Ishikawa (cell line): ENCODE measurements around the gene DMRTB1.

ENCODE experiments used
- CEBPB ChIP-seq: IDR thresholded peaks from 2 replicates; pipeline ENCODE4 v1.6.1; 2012
- CREB1 ChIP-seq: IDR thresholded peaks from 2 replicates; pipeline ENCODE4 v1.6.1; 2012; ENCODE audit warnings: low read depth
- EGR1 ChIP-seq: IDR thresholded peaks from 2 replicates; pipeline ENCODE4 v1.6.1; 2012
- EP300 ChIP-seq: IDR thresholded peaks from 2 replicates; pipeline ENCODE4 v1.6.1; 2012; ENCODE audit warnings: borderline replicate concordance
- FOXM1 ChIP-seq: IDR thresholded peaks from 2 replicates; pipeline ENCODE4 v1.6.1; 2012; ENCODE audit warnings: low read depth, borderline replicate concordance
- NFIC ChIP-seq: IDR thresholded peaks from 2 replicates; pipeline ENCODE4 v1.6.1; 2012
- RAD21 ChIP-seq: IDR thresholded peaks from 2 replicates; pipeline ENCODE4 v1.6.1; 2012; ENCODE audit warnings: low read depth
- TAF1 ChIP-seq: IDR thresholded peaks from 2 replicates; pipeline ENCODE4 v1.6.1; 2012; ENCODE audit warnings: low read depth, mild to moderate bottlenecking
- TCF12 ChIP-seq: IDR thresholded peaks from 2 replicates; pipeline ENCODE4 v1.6.1; 2012; ENCODE audit warnings: low read depth
- TEAD4 ChIP-seq: IDR thresholded peaks from 2 replicates; pipeline ENCODE4 v1.6.1; 2012
- YY1 ChIP-seq: IDR thresholded peaks from 2 replicates; pipeline ENCODE4 v1.6.1; 2012; ENCODE audit warnings: low read depth
- ZBTB7A ChIP-seq: IDR thresholded peaks from 2 replicates; pipeline ENCODE4 v1.6.1; 2012; ENCODE audit warnings: low read depth
- TF ChIP-seq, protein P1 (sequence below): IDR thresholded peaks from 2 replicates; pipeline ENCODE4 v1.6.1; 2012; ENCODE audit warnings: low read depth, mild to moderate bottlenecking
- TF ChIP-seq, protein P2 (sequence below): IDR thresholded peaks from 2 replicates; pipeline ENCODE4 v1.6.1; 2012
- TF ChIP-seq, protein P3 (sequence below): IDR thresholded peaks from 2 replicates; pipeline ENCODE4 v1.6.1; 2012

Gene DMRTB1

DNA sequence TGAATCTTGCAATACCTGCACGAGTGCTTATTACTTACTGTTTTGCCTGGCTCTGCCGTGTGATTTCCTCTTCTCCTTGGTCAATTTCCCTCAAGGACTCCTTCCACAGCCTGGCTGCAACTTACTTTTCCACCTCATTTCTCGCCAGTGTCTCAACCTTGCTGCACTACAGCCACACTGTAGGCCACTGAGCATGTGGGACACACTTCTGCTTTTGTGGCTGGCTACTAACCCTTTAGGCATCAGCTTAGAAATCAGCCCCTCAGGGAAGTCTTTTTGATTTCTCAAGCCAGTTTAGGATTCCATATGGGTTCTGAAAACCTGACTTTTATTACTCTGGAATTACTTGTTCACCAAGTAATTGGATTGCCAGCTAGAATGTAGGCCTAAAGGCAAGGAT lies 5.2 kb upstream of the DMRTB1 start:
- TF ChIP-seq TEAD4, result no peak
- TF ChIP-seq EP300, result no peak
- TF ChIP-seq CREB1, result no peak
- TF ChIP-seq, protein P1, sequence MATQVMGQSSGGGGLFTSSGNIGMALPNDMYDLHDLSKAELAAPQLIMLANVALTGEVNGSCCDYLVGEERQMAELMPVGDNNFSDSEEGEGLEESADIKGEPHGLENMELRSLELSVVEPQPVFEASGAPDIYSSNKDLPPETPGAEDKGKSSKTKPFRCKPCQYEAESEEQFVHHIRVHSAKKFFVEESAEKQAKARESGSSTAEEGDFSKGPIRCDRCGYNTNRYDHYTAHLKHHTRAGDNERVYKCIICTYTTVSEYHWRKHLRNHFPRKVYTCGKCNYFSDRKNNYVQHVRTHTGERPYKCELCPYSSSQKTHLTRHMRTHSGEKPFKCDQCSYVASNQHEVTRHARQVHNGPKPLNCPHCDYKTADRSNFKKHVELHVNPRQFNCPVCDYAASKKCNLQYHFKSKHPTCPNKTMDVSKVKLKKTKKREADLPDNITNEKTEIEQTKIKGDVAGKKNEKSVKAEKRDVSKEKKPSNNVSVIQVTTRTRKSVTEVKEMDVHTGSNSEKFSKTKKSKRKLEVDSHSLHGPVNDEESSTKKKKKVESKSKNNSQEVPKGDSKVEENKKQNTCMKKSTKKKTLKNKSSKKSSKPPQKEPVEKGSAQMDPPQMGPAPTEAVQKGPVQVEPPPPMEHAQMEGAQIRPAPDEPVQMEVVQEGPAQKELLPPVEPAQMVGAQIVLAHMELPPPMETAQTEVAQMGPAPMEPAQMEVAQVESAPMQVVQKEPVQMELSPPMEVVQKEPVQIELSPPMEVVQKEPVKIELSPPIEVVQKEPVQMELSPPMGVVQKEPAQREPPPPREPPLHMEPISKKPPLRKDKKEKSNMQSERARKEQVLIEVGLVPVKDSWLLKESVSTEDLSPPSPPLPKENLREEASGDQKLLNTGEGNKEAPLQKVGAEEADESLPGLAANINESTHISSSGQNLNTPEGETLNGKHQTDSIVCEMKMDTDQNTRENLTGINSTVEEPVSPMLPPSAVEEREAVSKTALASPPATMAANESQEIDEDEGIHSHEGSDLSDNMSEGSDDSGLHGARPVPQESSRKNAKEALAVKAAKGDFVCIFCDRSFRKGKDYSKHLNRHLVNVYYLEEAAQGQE, result no peak
- no peak for TF ChIP-seq CEBPB
- no peak for TF ChIP-seq ZBTB7A
- TF ChIP-seq NFIC, result no peak
- TF ChIP-seq RAD21, result no peak
- TF ChIP-seq, protein P2, sequence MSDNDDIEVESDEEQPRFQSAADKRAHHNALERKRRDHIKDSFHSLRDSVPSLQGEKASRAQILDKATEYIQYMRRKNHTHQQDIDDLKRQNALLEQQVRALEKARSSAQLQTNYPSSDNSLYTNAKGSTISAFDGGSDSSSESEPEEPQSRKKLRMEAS, result no peak
- TF ChIP-seq, protein P3, sequence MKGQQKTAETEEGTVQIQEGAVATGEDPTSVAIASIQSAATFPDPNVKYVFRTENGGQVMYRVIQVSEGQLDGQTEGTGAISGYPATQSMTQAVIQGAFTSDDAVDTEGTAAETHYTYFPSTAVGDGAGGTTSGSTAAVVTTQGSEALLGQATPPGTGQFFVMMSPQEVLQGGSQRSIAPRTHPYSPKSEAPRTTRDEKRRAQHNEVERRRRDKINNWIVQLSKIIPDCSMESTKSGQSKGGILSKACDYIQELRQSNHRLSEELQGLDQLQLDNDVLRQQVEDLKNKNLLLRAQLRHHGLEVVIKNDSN, result no peak
- no peak for TF ChIP-seq TCF12

DNA sequence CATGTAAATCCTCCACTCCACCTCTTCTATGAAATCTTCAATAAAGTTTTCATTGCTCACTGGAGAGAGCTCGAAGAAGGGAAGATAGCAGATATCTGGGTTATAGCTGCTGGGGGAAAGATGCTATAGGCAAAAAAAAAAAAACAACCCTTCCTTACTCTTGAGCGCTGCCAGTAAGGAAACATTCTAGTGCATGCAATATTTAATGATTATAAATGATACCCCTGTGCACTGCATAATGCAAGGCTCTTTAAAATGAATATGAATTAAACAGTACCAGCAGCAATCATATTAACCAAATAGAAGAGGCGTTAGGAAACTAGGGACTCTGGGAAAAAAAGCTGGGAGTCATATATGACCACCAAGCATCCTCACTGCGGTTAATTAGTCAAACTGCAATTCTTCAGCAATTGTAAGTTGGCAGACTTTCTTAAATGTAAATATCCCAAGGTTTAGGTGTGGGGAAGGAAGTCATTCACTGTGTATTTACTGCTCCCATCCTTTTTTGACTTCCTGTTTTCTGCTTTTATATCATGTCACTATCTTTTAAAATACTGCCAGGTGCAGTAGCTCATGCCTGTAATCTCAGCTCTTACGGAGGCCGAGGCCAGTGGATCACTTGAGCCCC lies 3.7 kb upstream of the DMRTB1 start:
- TF ChIP-seq, protein P1, result no peak
- TF ChIP-seq FOXM1 (no peak), TEAD4 (no peak), CREB1 (no peak), NFIC (no peak)

DNA sequence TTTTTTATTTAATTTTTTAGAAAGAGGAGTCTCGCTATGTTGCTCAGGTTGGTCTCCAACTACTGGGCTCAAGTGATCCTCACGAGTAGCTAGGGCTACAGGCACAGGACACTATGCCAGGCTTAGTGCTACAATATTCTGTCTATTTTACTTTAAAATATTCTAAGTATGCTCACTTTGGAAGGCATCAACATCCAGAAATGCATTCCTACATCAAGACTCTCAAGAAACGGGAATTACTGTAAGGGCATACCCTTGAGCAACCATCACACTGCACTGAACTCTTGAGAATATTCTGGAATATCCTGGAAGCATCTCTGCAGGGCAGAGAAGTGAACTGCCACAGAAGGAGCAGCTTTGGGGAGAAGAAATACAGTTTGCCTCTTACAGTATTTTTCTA lies 565 bp upstream of the DMRTB1 start:
- TF ChIP-seq EGR1, result no peak
- TF ChIP-seq, protein P1, result no peak
- TF ChIP-seq CEBPB, result no peak
- no peak for TF ChIP-seq YY1
- TF ChIP-seq FOXM1, result no peak
- TF ChIP-seq ZBTB7A, result no peak
- no peak for TF ChIP-seq EP300

DNA sequence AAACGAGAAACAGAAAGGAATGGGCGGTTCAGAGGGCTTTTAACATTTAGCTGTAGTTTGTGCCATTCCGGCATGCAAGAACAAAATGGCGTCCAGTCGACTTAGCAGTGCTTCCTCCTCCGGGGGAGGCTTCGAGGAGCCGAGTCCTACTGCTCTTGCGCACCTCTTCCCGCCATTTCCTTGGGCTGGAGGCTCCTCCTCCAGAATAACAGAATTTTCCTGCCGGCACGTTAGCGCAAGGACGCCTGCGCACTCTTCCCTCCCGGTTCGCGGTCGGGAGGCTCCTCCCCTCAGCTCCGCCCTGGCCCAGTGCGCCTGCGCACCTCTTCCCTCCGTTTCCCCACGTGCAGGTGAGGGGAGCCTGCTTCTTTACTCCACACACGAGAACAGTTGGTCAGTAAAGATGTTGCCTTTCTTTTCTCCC lies 1.0 kb downstream of the DMRTB1 start:
- TF ChIP-seq FOXM1 (no peak), YY1 (no peak), CREB1 (no peak), TCF12 (no peak), EGR1 (no peak), RAD21 (no peak), CEBPB (no peak), ZBTB7A (no peak), NFIC (no peak), EP300 (no peak), TEAD4 (no peak), TAF1 (no peak)
- TF ChIP-seq, protein P1, result no peak
- TF ChIP-seq, protein P2, result no peak
- TF ChIP-seq, protein P3, result no peak
